Endothelial cell of umbilical vein (primary cell): Measurements from ENCODE around the gene SLC22A17. TPM values are rescaled to one million over a fixed set of nuclear protein-coding genes. Genes with fewer than 3 reads are reported as not detected.

ENCODE experiments used
- BruUV-seq: library from RNA; stranded (reverse); fragments of 400-500 nt; replicated peaks from 2 replicates; lab custom pipeline; 2021; lab: Mats Ljungman, UMichigan
- CTCF ChIA-PET: fragments of 300-600, 350-600 bp; sonication (Branson Sonifier 250); formaldehyde crosslinking; loops from one replicate; lab custom pipeline; 2021; ENCODE audit warnings: antibody characterized with exemption, inconsistent platforms; lab: Charles Lee
- POLR2A ChIA-PET: fragments of 300-600, 350-600 bp; sonication (Branson Sonifier 250); formaldehyde crosslinking; loops from one replicate; lab custom pipeline; 2021; ENCODE audit warnings: antibody characterized with exemption, inconsistent platforms; lab: Charles Lee
- DNase-seq: peaks from one replicate; pipeline ENCODE4 v3.0.0-alpha.2; 2011; ENCODE audit warnings: low read depth, low spot score
- FAIRE-seq: peaks from 2 replicates; lab custom pipeline; 2011; peaks lifted over from hg19 to GRCh38; lab: Jason Lieb, UNC
- H2AFZ ChIP-seq: 2 replicates; pipeline ENCODE4 v1.6.0; 2012; ENCODE audit warnings: low read depth, low read length, control low read depth, inconsistent platforms
- H3K27ac ChIP-seq: 2 replicates; pipeline ENCODE4 v1.5.1; 2011; ENCODE audit warnings: low read depth, mild to moderate bottlenecking, control low read depth, low read length, moderate library complexity; ENCODE audit not compliant: insufficient read depth
- H3K27me3 ChIP-seq, 2 experiments: 2 replicates each; pipeline versions ENCODE4 v1.6.0 to v1.6.1; 2011; ENCODE audit warnings: low read length in 2 of 2, mixed read lengths in 1 of 2; ENCODE audit not compliant: control insufficient read depth in 2 of 2, insufficient read depth in 2 of 2
- H3K36me3 ChIP-seq, 2 experiments: 2 replicates in 1 of 2; 3 replicates in 1 of 2; pipeline ENCODE4 v1.5.1; 2011; ENCODE audit warnings: low read length in 2 of 2, mild to moderate bottlenecking in 1 of 2, moderate library complexity in 1 of 2; ENCODE audit not compliant: control insufficient read depth in 2 of 2, insufficient read depth in 2 of 2; ENCODE audit errors: extremely low read depth in 1 of 2
- H3K4me1 ChIP-seq: 3 replicates; pipeline ENCODE4 v1.5.1; 2011; ENCODE audit warnings: mild to moderate bottlenecking, low read length; ENCODE audit not compliant: control insufficient read depth, insufficient read depth; ENCODE audit errors: extremely low read depth
- H3K4me2 ChIP-seq: 2 replicates; pipeline ENCODE4 v1.6.1; 2011; ENCODE audit warnings: low read length, control low read depth, mixed read lengths; ENCODE audit not compliant: insufficient read depth
- H3K4me3 ChIP-seq, 3 experiments: fragments of 200-600 bp in 1 of 3; sonication (generic), shearing (Covaris generic) in 1 of 3; replicated peaks in 1 of 3; 2 replicates each; pipeline ENCODE4 v1.5.1; 2011 to 2016; ENCODE audit warnings: control low read depth in 3 of 3, low read length in 3 of 3, mild to moderate bottlenecking in 2 of 3, inconsistent platforms in 1 of 3, low read depth in 1 of 3, moderate library complexity in 1 of 3; ENCODE audit not compliant: insufficient read depth in 1 of 3
- H3K79me2 ChIP-seq: 2 replicates; pipeline ENCODE4 v1.6.0; 2012; ENCODE audit warnings: low read length, inconsistent platforms; ENCODE audit not compliant: control insufficient read depth, insufficient read depth
- H3K9ac ChIP-seq: replicated peaks from 2 replicates; pipeline ENCODE3; 2011; ENCODE audit warnings: low read length, control low read depth; ENCODE audit not compliant: insufficient read depth; ENCODE audit errors: extremely low read depth
- H3K9me1 ChIP-seq: replicated peaks from 3 replicates; pipeline ENCODE4 v1.6.0; 2011; ENCODE audit warnings: mild to moderate bottlenecking, low read length; ENCODE audit not compliant: control insufficient read depth, insufficient read depth; ENCODE audit errors: extremely low read depth
- H3K9me3 ChIP-seq: replicated peaks from 2 replicates; pipeline ENCODE4 v1.5.1; 2012; ENCODE audit warnings: low read length, inconsistent platforms; ENCODE audit not compliant: control insufficient read depth, insufficient read depth
- H4K20me1 ChIP-seq: replicated peaks from 2 replicates; pipeline ENCODE3; 2011; ENCODE audit warnings: mild to moderate bottlenecking, low read length; ENCODE audit not compliant: control insufficient read depth, insufficient read depth; ENCODE audit errors: extremely low read depth
- CTCF ChIP-seq, 2 donors: IDR thresholded peaks; 1 replicate in 1 of 2; 2 replicates in 1 of 2; pipeline ENCODE4 v1.5.1; 2011; ENCODE audit warnings: low read length in 2 of 2, mild to moderate bottlenecking in 2 of 2, moderate library complexity in 2 of 2, control low read depth in 1 of 2, inconsistent platforms in 1 of 2, low read depth in 1 of 2; ENCODE audit not compliant: insufficient read depth in 1 of 2; ENCODE audit errors: extremely low read depth in 1 of 2
- EZH2 ChIP-seq: IDR thresholded peaks from 2 replicates; pipeline ENCODE4 v1.6.1; 2012; ENCODE audit warnings: borderline replicate concordance, low read depth, mild to moderate bottlenecking, moderate library complexity, low read length, inconsistent platforms; ENCODE audit not compliant: severe bottlenecking
- FOS ChIP-seq: IDR thresholded peaks from 2 replicates; pipeline ENCODE4 v1.6.1; 2011; ENCODE audit warnings: mild to moderate bottlenecking, low read length, moderate library complexity, borderline replicate concordance; ENCODE audit not compliant: insufficient read depth
- GATA2 ChIP-seq: IDR thresholded peaks from 2 replicates; pipeline ENCODE4 v1.7.0; 2011; ENCODE audit warnings: low read depth, mild to moderate bottlenecking, moderate library complexity, mixed read lengths, low read length; ENCODE audit not compliant: insufficient read length, insufficient read depth
- JUN ChIP-seq: IDR thresholded peaks from 2 replicates; pipeline ENCODE4 v1.6.1; 2011; ENCODE audit warnings: borderline replicate concordance, low read depth; ENCODE audit not compliant: insufficient read length, insufficient read depth
- MAX ChIP-seq: IDR thresholded peaks from 2 replicates; pipeline ENCODE4 v1.6.1; 2011; ENCODE audit not compliant: insufficient read depth, insufficient read length
- MYC ChIP-seq: IDR thresholded peaks from one replicate; pipeline ENCODE4 v1.6.1; 2011; ENCODE audit warnings: mild to moderate bottlenecking, low read depth, low read length
- POLR2A ChIP-seq: IDR thresholded peaks from 2 replicates; pipeline ENCODE4 v1.6.1; 2012; ENCODE audit warnings: low read depth, mild to moderate bottlenecking, control low read depth, low read length
- POLR2AphosphoS5 ChIP-seq: IDR thresholded peaks from 2 replicates; pipeline ENCODE4 v1.6.1; 2012; ENCODE audit warnings: low read depth, mild to moderate bottlenecking, control low read depth, low read length, moderate library complexity; ENCODE audit not compliant: insufficient read depth
- dilution Hi-C: fragments of 300-500 bp; cut with MboI; formaldehyde crosslinking; loops from one replicate; pipeline ENCODE4 v1.15.0; 2019; ENCODE audit warnings: low sequenced_read_pairs; ENCODE audit not compliant: extremely low pct_ligation_motif_present
- intact Hi-C: fragments of 100-400 bp; cut with micrococcal nuclease; formaldehyde crosslinking; loops from one replicate; pipeline ENCODE4 v1.10.0; 2022
- microRNA counts: library from miRNA; unstranded; fragments of <30 nt; microRNA quantifications from one replicate; lab custom pipeline; 2016
- microRNA-seq: library from miRNA; unstranded; fragments of <30 nt; microRNA quantifications from one replicate; pipeline ENCODE4 v1.2.0, GENCODE V29; 2021; ENCODE audit warnings: borderline number of aligned reads, borderline replicate concordance
- polyA plus RNA-seq, 4 experiments: library from polyadenylated mRNA; depleted of rRNA in 3 of 4; stranded (reverse) in 3 of 4; unstranded in 1 of 4; fragments of >200 nt; gene quantifications; 2 replicates each; pipeline versions ENCODE4 v1.2.1 to v1.2.3, GENCODE V29; 2011 to 2012; ENCODE audit warnings: missing spikeins in 1 of 4
- small RNA-seq: library from RNA; depleted of rRNA; stranded (forward); fragments of <200 nt; gene quantifications from one replicate; pipeline ENCODE3, GENCODE V24; 2012; ENCODE audit warnings: low replicate concordance, low read depth; ENCODE audit not compliant: insufficient read depth, insufficient read length
- total RNA-seq: library from RNA; stranded (reverse); gene quantifications from 2 replicates; pipeline ENCODE4 v1.2.3, GENCODE V29; 2021

Gene SLC22A17
- total and polyA plus RNA-seq, 2 donors (not counting 3 experiments of a cell fraction or from before 2014, with no cell fraction given), result 2.9 to 4.6 TPM

GRCh38 chr14:23297096-23297495 lies 55.6 kb downstream of the SLC22A17 start:
- no peaks in the 10 kb centered on the region for H3K9me1 ChIP-seq
- CTCF ChIA-PET, result interaction anchor here (1.4 to 2.5 kb wide), 4 partner anchors 11 to 177 kb away, joined by 4 to 20 read pairs (median 6); partner anchors contain the start of gene HOMEZ
- peaks cover 6% of the 10 kb centered on the region in 2 experiments for H3K27me3 ChIP-seq
- intact Hi-C loops (no loop called here), dilution Hi-C loops (no loop called here)
- TF ChIP-seq EZH2 (no peak), JUN (no peak), POLR2AphosphoS5 (no peak), GATA2 (no peak), CTCF (IDR thresholded peaks at IDR 0.05; ENCODE audit: extremely low read depth in 1 of 2, insufficient read depth in 1 of 2, low read depth in 1 of 2, low read length in 2 of 2) (no peak), MYC (no peak), POLR2A (no peak), MAX (no peak), FOS (no peak)
- DNase-seq (no peak), FAIRE-seq (no peak)
- peaks cover 9% of the 10 kb centered on the region for H3K4me1 ChIP-seq
- no peak overlapping the region for H3K9ac ChIP-seq
- no peaks in the 10 kb centered on the region for H4K20me1 ChIP-seq
- BruUV-seq, result no TSS peak
- no peak overlapping the region for H3K27ac ChIP-seq
- no peak overlapping the region for H3K4me2 ChIP-seq
- H3K4me3 ChIP-seq, result no peak overlapping the region
- no peaks in the 10 kb centered on the region for H3K36me3 ChIP-seq
- no peaks in the 10 kb centered on the region for H3K79me2 ChIP-seq
- H2AFZ ChIP-seq, result no peak overlapping the region
- H3K9me3 ChIP-seq, result no peaks in the 10 kb centered on the region
- POLR2A ChIA-PET, result no interaction called here

MicroRNAs within 50 kb of the gene (microRNA counts, 767-probe panel; counts per million panel counts)
- 723 counts per million, percentile 96 among the panel's probes with 10 or more counts for microRNA hsa-miR-208a (lab: Ali Mortazavi, UCI)

Small RNA genes lying within 50 kb of the gene (microRNA-seq; reads per million reads assigned to microRNA genes)
- 10.4 reads per million, percentile 26 among the genes with 10 or more reads in this experiment for gene MIR208A

Small RNA genes lying within 50 kb of the gene (small RNA-seq; reads per million reads assigned to genes)
- not detected for gene MIR208A

Other genes with a start within 250 kb of the SLC22A17 start
- gene CIROP, start 247.9 kb downstream of the SLC22A17 start, total RNA-seq, result not detected in 2 replicates
- not detected in 2 replicates for gene CIROP, start 247.9 kb downstream of the SLC22A17 start, polyA plus RNA-seq
- gene CEBPE, start 233.6 kb downstream of the SLC22A17 start, total RNA-seq, result not detected in 2 replicates
- gene CEBPE, start 233.6 kb downstream of the SLC22A17 start, polyA plus RNA-seq, result not detected in 2 replicates
- 1.1 and 1.6 TPM in 2 replicates for gene SLC7A8, start 169.2 kb downstream of the SLC22A17 start, total RNA-seq
- gene SLC7A8, start 169.2 kb downstream of the SLC22A17 start, polyA plus RNA-seq, result 0.76 and 0.88 TPM in 2 replicates
- not detected in 2 replicates for gene RNF212B, start 115.0 kb downstream of the SLC22A17 start, total RNA-seq
- not detected in 2 replicates for gene RNF212B, start 115.0 kb downstream of the SLC22A17 start, polyA plus RNA-seq
- gene HOMEZ, start 66.8 kb downstream of the SLC22A17 start, total RNA-seq, result 11.3 and 11.7 TPM in 2 replicates
- gene HOMEZ, start 66.8 kb downstream of the SLC22A17 start, polyA plus RNA-seq, result 16.8 and 17.7 TPM in 2 replicates
- gene PPP1R3E, start 50.0 kb downstream of the SLC22A17 start, total RNA-seq, result 4.1 and 7.4 TPM in 2 replicates
- 3.2 and 4.3 TPM in 2 replicates for gene PPP1R3E, start 50.0 kb downstream of the SLC22A17 start, polyA plus RNA-seq
- 24.3 and 26.2 TPM in 2 replicates for gene BCL2L2, start 46.1 kb downstream of the SLC22A17 start, total RNA-seq
- gene BCL2L2, start 46.1 kb downstream of the SLC22A17 start, polyA plus RNA-seq, result 14.7 and 19.9 TPM in 2 replicates
- gene PABPN1, start 31.4 kb downstream of the SLC22A17 start, total RNA-seq, result 218 and 231 TPM in 2 replicates
- gene PABPN1, start 31.4 kb downstream of the SLC22A17 start, polyA plus RNA-seq, result 227 and 231 TPM in 2 replicates
- gene EFS, start 12.3 kb upstream of the SLC22A17 start, total RNA-seq, result 0.13 TPM in 1 of 2 replicates, not detected in the other
- gene EFS, start 12.3 kb upstream of the SLC22A17 start, polyA plus RNA-seq, result 0.02 and 0.03 TPM in 2 replicates
- gene IL25, start 19.9 kb upstream of the SLC22A17 start, total RNA-seq, result not detected in 2 replicates
- not detected in 2 replicates for gene IL25, start 19.9 kb upstream of the SLC22A17 start, polyA plus RNA-seq
- not detected in 2 replicates for gene CMTM5, start 24.2 kb upstream of the SLC22A17 start, total RNA-seq
- not detected in 2 replicates for gene CMTM5, start 24.2 kb upstream of the SLC22A17 start, polyA plus RNA-seq
- gene MYH6, start 55.4 kb upstream of the SLC22A17 start, total RNA-seq, result not detected in 2 replicates
- gene MYH6, start 55.4 kb upstream of the SLC22A17 start, polyA plus RNA-seq, result not detected in 2 replicates
- not detected in 2 replicates for gene MYH7, start 82.8 kb upstream of the SLC22A17 start, total RNA-seq
- gene MYH7, start 82.8 kb upstream of the SLC22A17 start, polyA plus RNA-seq, result not detected in 2 replicates
- 36.3 and 36.5 TPM in 2 replicates for gene NGDN, start 116.8 kb upstream of the SLC22A17 start, total RNA-seq
- gene NGDN, start 116.8 kb upstream of the SLC22A17 start, polyA plus RNA-seq, result 22.1 and 25.6 TPM in 2 replicates
- 2.0 and 2.3 TPM in 2 replicates for gene ZFHX2, start 198.9 kb upstream of the SLC22A17 start, total RNA-seq
- gene ZFHX2, start 198.9 kb upstream of the SLC22A17 start, polyA plus RNA-seq, result 0.21 and 0.25 TPM in 2 replicates
- gene THTPA, start 203.4 kb upstream of the SLC22A17 start, total RNA-seq, result 9.8 and 12.5 TPM in 2 replicates
- 9.5 and 10.8 TPM in 2 replicates for gene THTPA, start 203.4 kb upstream of the SLC22A17 start, polyA plus RNA-seq
- 30.5 and 39.0 TPM in 2 replicates for gene AP1G2, start 214.9 kb upstream of the SLC22A17 start, total RNA-seq
- gene AP1G2, start 214.9 kb upstream of the SLC22A17 start, polyA plus RNA-seq, result 55.8 and 63.2 TPM in 2 replicates
- not detected in 2 replicates for gene JPH4, start 225.9 kb upstream of the SLC22A17 start, total RNA-seq
- 0.06 TPM in 1 of 2 replicates, not detected in the other for gene JPH4, start 225.9 kb upstream of the SLC22A17 start, polyA plus RNA-seq